ENCODE data around the gene RAB33B. TPM values are rescaled to one million over a fixed set of nuclear protein-coding genes. Genes with fewer than 3 reads are reported as not detected.

RAB33B gene
- total RNA-seq, 1 experiment from 2014 or later: 4.5 TPM

DNA sequence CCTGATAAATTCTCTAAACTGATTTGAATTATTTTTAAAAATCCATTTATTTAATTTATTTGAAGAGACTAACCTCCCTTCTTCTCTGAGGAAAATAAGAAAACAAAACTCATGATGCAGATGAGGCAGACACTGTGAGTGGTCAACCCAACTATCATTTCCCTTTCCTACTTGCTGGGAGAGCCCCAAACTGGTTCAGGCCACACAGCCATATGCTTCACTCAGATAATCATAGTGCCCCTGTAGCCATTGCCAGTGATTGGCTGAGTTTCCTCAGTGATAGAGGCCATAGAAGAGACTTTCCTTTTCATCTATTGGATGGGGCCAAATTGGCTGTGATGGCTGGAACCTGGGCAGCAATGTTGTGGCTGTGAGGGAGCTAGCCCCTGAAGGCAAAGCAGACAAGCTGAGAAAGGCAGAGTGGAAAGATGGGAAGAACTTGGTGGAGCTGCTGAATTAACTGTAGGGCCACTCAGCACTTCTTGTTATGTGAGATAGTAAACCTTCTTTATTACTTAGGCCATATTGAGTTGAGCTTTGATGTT is 49.8 kb downstream of the RAB33B start:
- no peaks in the 10 kb centered on the region for H3K27me3 ChIP-seq (ENCODE audit: control insufficient read depth, insufficient read depth, low read length)
- H3K27ac ChIP-seq (ENCODE audit: low read length): no peak overlapping the region
- BruUV-seq (replicated peaks): no TSS peak
- intact Hi-C loops (cut with micrococcal nuclease; ENCODE audit: unreplicated experiment) (no loop called here), in situ Hi-C loops (cut with HindIII; ENCODE audit: low pct_unique_long_range_greater_than_20kb, low sequenced_read_pairs) (no loop called here)
- H3K36me3 ChIP-seq (ENCODE audit: control insufficient read depth, insufficient read depth, low read length): no peaks in the 10 kb centered on the region
- ChIA-PET POLR2A (interaction anchor here (0.6 kb wide), 1 partner anchor 13 kb away, joined by 3 read pairs; no protein-coding TSS in a partner anchor), CTCF (no interaction called here)
- no peak overlapping the region for H3K4me3 ChIP-seq (ENCODE audit: low read depth in 2 of 2, low read length in 2 of 2)
- TF ChIP-seq, protein P1, sequence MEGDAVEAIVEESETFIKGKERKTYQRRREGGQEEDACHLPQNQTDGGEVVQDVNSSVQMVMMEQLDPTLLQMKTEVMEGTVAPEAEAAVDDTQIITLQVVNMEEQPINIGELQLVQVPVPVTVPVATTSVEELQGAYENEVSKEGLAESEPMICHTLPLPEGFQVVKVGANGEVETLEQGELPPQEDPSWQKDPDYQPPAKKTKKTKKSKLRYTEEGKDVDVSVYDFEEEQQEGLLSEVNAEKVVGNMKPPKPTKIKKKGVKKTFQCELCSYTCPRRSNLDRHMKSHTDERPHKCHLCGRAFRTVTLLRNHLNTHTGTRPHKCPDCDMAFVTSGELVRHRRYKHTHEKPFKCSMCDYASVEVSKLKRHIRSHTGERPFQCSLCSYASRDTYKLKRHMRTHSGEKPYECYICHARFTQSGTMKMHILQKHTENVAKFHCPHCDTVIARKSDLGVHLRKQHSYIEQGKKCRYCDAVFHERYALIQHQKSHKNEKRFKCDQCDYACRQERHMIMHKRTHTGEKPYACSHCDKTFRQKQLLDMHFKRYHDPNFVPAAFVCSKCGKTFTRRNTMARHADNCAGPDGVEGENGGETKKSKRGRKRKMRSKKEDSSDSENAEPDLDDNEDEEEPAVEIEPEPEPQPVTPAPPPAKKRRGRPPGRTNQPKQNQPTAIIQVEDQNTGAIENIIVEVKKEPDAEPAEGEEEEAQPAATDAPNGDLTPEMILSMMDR (IDR thresholded peaks at IDR 0.05): no peak
- no peak for TF ChIP-seq SIN3A (IDR thresholded peaks at IDR 0.05; ENCODE audit: borderline replicate concordance, insufficient read depth, low read depth, low read length)
- no peak for TF ChIP-seq POLR2AphosphoS5 (IDR thresholded peaks at IDR 0.05; ENCODE audit: low read depth, low read length)
- H3K4me1 ChIP-seq (ENCODE audit: control insufficient read depth, insufficient read depth, low read length): no peaks in the 10 kb centered on the region
- H3K9me3 ChIP-seq (ENCODE audit: control insufficient read depth, insufficient read depth, low read depth, low read length): no peaks in the 10 kb centered on the region
- DNase-seq (ENCODE audit: low read depth, low spot score) (no peak), ATAC-seq (no peak)

DNA sequence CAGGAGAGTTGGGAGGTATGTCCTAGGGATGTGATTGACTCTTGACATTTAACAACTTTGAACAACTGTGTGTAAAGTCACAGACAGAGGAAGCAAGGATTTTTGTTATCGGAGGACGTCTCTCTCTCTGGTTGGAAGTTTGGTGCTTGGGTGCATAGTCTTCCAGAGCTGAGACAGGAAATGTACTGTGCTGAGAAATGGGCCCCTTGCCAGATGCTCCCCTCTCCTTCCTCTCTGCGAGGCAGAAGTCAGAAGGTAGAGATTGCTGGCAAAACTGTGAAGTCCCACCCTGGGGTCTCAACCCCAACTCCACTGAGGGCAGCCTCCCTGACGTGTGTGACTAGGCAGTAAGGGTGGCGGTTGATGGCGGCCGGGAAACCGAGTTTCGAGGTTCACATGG is 52.9 kb downstream of the RAB33B start:
- no TSS peak for BruUV-seq (replicated peaks)
- Histone ChIP-seq H3K27ac (ENCODE audit: low read length) (no peak overlapping the region), H3K4me1 (ENCODE audit: control insufficient read depth, insufficient read depth, low read length) (no peaks in the 10 kb centered on the region), H3K36me3 (ENCODE audit: control insufficient read depth, insufficient read depth, low read length) (no peaks in the 10 kb centered on the region), H3K9me3 (ENCODE audit: control insufficient read depth, insufficient read depth, low read depth, low read length) (no peaks in the 10 kb centered on the region), H3K27me3 (ENCODE audit: control insufficient read depth, insufficient read depth, low read length) (no peaks in the 10 kb centered on the region), H3K4me3 (ENCODE audit: low read depth in 2 of 2, low read length in 2 of 2) (no peak overlapping the region)
- in situ Hi-C loops (cut with HindIII; ENCODE audit: low pct_unique_long_range_greater_than_20kb, low sequenced_read_pairs) (no loop called here), intact Hi-C loops (cut with micrococcal nuclease; ENCODE audit: unreplicated experiment) (no loop called here)
- POLR2A ChIA-PET: no interaction called here
- DNase-seq (ENCODE audit: low read depth, low spot score) (no peak), ATAC-seq (no peak)
- CTCF ChIA-PET: no interaction called here
- TF ChIP-seq REST (IDR thresholded peaks at IDR 0.05; ENCODE audit: insufficient read depth in 1 of 2, low read depth in 2 of 2, low read length in 1 of 2) (no peak), SIN3A (IDR thresholded peaks at IDR 0.05; ENCODE audit: borderline replicate concordance, insufficient read depth, low read depth, low read length) (no peak), TCF7L2 (IDR thresholded peaks at IDR 0.05; ENCODE audit: low read depth, low read length) (no peak), POLR2AphosphoS5 (IDR thresholded peaks at IDR 0.05; ENCODE audit: low read depth, low read length) (no peak)
- TF ChIP-seq, protein P1 (IDR thresholded peaks at IDR 0.05): no peak

Data from Panc1 (cell line).